Activated CD4-positive, alpha-beta T cell treated with anti-CD3 and anti-CD28 coated beads, Interleukin-2, Interleukin-4, amounts not matched to agents 100 ng/mL and 50 ng/mL, durations not matched to agents 16 hours and 8 hours (primary cell): Measurements from ENCODE around the gene EMSY.
A peak's percentile ranks its signal among the peaks of the same experiment; 100 is the strongest.
"Not testable (repeated sequence)": the region's sequence is repeated elsewhere in the genome, so short reads cannot be mapped to it uniquely, and the experiment has no call there.

ENCODE experiments used
- DNase-seq: peaks from one replicate; pipeline ENCODE4 v3.0.0-alpha.2; 2020; ENCODE audit warnings: low spot score

EMSY gene, protein sequence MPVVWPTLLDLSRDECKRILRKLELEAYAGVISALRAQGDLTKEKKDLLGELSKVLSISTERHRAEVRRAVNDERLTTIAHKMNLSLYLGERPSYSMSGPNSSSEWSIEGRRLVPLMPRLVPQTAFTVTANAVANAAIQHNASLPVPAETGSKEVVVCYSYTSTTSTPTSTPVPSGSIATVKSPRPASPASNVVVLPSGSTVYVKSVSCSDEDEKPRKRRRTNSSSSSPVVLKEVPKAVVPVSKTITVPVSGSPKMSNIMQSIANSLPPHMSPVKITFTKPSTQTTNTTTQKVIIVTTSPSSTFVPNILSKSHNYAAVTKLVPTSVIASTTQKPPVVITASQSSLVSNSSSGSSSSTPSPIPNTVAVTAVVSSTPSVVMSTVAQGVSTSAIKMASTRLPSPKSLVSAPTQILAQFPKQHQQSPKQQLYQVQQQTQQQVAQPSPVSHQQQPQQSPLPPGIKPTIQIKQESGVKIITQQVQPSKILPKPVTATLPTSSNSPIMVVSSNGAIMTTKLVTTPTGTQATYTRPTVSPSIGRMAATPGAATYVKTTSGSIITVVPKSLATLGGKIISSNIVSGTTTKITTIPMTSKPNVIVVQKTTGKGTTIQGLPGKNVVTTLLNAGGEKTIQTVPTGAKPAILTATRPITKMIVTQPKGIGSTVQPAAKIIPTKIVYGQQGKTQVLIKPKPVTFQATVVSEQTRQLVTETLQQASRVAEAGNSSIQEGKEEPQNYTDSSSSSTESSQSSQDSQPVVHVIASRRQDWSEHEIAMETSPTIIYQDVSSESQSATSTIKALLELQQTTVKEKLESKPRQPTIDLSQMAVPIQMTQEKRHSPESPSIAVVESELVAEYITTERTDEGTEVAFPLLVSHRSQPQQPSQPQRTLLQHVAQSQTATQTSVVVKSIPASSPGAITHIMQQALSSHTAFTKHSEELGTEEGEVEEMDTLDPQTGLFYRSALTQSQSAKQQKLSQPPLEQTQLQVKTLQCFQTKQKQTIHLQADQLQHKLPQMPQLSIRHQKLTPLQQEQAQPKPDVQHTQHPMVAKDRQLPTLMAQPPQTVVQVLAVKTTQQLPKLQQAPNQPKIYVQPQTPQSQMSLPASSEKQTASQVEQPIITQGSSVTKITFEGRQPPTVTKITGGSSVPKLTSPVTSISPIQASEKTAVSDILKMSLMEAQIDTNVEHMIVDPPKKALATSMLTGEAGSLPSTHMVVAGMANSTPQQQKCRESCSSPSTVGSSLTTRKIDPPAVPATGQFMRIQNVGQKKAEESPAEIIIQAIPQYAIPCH (N-terminal part only)

DNA sequence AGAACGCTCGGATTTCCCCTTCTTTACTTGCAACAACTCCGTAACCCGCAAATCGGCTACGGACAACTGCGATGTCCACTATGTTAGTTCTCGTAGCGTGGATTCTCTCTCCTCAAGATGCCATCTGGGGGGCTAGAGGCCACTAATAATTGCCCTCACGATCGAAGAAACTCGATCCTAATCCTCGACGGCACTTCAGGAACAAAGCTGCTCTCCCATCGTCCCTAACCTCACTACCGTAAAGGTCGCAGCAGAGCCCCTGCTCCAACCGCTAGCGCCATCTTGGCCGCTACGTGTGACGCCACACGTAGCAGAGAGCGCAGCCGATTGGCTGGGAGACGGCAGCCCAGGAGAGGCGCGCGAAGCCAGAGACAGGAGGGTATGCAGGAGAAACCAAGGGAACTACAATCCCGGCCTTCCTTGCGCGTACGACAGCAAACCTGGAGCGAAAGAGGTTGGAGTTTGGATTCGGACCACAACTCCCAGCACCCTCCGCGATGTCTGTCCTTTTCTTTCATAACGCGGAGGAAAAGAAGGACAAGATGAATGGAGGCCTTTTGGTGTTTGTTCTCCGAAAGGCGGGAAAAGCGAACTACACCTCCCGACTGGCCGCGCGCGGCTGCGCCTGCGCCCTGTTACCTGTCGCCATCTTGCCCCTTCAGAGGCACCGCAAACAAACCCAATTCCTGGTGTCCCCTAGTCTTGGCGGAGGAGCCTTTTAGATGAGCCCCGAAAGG, at the start of gene EMSY:
EMSY (plus strand) TSS at position 635 of the 737 bp plus-strand sequence. CDS start 1,921 bp downstream, outside the sequence.
- peak; percentile 96 for DNase-seq

DNA sequence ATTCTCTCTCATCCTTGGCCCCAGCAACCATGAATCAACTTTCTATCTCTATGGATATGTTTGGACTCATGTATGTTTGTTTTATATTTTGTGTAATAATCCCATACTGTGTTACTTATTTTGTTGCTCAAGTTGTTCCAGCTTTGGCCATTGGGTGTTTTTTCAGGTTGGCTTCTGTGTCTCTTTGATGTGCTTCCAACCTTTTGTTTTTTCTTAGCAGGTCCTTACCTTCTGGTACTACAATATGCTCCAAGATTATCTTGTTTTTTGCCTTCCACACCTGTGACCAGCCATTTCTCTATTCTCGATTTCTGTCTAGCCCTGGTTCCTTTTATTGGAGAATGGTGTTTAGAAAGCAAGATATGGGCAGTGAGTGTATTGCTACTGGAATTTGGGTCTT, 49.5 kb upstream of the EMSY start:
- DNase-seq: no peak

DNA sequence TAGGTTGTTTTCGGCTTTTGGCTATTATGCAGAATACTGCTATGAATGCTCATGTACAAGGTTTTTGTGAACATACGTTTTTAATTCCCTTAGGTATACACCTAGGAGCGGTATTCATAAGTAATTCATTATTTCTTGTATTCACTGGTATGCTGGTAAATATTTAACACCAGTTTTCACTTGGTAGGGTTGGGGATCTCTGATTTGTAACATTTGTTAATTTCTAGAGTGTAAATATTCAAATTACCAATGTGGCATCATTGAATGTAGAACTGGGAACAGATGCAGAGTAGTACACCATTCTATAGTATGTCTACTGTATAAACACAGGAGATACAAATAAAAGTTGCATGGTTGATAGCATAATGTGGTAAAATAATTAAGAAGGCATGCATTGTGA, 47.4 kb upstream of the EMSY start:
- DNase-seq: no peak

DNA sequence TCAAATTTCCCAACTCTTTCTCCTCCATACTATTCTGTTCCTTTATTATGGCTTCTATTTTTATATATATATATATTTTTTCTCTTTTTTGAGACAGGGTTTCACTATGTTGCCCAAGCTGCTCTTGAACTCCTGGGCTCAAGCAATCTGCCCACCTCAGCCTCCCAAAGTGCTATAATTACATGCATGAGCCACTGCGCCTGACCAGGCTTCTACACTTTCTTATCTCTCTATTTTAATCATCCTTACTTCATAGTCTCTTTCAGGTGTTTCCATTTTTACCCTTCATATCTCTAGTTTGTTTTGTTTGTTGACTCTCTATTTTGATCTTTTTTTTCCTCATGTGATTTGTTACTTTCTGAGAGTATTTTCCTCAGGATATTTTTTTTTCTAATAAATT, 43.9 kb upstream of the EMSY start:
- no peak for DNase-seq

DNA sequence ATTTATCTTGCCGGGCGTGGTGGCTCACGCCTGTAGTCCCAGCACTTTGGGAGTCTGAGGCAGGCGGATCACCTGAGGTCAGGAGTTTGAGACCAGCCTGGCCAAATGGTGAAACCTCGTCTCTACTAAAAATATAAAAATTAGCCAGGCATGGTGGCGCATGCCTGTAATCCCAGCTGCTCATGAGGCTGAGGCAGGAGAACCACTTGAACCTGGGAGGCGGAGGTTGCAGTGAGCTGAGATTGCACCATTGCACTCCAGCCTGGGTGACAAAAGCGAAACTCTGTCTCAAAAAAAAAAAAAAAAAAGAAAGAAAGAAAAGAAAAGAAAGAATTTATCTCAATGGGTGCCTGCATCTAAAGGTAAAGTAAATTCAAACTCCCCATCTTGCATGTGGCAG, 43.3 kb upstream of the EMSY start:
- DNase-seq: not testable (repeated sequence)

DNA sequence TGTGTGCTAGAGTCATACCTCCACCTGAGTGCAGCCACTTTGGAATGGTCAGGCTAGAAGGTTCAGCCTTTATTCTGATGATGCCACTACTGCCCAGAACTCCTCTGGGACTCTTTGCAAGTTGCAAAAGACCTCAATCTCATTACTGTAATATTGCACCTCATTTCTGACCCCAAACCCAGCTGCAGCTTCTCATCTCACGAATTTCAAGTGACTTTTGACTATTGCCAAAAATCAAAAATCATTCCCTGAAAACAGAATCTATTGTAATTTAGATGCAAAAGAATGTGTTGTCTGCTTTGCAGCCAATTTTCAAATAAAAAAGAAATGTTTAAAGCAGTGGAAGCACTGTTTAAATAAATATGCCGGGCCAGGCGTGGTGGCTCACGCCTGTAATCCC, 38.5 kb upstream of the EMSY start:
- DNase-seq: no peak

DNA sequence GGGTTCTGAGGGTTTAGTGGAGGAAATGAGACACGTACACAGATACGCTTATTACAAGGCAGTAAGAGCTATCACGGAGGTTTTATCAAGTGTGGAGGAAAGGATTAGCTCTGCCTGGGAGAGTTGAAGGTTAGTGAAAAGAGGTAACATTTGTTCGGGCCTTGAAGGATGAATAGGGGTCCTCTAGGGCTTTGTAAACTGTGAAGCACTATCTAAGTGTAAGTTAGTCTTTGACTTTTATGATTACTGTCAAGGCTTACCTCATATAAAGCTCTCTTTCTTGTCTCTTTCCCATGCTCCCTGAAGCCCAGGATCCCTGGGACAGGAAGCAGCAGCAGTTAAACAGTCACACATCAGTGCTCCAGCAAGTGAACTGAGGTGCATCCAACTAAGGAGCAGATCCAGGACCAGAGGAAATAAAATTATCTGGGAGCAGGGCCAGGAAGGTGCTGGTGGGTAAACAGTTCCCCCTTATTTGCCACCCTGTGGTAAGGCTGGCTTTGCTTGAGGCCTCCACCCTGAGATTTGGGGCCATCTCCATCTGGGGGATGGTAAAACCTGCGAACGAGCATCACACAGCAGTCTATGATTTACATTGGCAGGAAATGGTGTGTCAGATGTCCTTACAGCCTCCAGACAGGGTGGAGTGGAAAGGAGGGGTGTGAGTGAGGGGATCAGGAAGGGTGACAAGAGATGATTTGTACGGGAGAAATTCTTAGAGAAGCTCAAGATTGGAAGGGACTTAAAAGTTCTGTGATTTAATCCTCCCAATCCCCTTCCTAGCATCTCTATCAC, 36.5 kb upstream of the EMSY start:
- DNase-seq: no peak

DNA sequence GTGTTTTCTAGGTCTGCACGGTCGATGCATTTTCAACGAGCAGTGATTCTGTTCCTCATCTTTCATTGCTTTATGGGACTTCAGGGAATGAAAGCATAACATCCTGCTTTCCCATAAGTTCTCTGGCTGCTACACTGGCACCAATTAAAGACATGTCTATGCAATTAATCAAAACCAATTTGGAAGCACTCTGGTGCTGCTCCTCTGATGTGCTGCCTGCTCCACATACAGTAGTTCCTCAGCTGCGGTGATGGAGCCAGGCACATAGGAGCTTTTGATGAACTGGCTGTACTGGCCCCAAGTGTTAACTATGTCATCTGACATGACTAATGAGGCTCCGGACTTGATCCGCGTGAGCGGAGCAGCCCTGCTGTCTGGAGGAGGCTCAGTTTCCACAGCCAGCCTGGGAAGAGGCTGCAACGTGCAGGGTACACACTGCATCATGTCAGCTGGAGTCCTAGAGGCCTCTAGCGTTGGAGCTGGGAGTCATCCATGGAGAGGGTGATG, 33.9 kb upstream of the EMSY start:
- DNase-seq: no peak

DNA sequence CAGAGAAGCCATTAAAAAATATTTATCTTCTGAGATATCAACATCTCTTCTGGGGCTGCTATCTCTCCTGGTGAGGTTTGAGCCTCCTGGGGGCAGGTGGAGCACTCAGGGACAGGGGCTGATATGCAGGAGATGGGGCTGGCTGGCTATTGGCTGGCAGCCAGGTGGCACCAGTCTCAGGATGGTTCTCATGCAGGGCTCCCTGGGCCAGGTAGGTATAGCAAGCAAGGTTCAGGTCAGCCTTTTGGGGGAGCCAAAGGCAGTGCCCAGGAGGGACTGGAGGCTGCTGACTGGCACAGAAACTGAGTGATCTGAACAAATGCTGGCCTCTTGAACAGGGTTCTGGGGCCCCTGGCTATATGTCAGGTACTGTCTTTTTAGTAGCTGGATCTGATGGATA, 29.7 kb upstream of the EMSY start:
- DNase-seq: no peak

DNA sequence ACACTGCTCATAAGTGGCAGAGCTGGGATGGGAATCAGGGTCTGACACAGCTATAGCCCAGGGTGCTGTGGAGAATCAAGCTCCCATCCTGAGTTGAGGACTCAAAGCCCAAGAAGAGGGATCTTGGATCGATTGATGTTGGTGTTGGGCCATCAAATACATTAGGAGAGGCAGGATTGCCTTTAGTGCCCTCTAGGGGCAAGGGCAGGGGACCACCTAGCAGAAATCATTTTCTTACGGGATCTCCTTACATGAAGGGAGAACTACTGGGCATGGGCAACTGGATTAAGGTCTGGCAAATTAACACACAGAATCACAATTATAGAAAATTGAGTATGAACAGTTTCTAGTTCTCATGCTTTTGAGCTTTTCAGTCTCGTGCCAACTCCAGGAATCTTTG, 24.9 kb upstream of the EMSY start:
- no peak for DNase-seq

DNA sequence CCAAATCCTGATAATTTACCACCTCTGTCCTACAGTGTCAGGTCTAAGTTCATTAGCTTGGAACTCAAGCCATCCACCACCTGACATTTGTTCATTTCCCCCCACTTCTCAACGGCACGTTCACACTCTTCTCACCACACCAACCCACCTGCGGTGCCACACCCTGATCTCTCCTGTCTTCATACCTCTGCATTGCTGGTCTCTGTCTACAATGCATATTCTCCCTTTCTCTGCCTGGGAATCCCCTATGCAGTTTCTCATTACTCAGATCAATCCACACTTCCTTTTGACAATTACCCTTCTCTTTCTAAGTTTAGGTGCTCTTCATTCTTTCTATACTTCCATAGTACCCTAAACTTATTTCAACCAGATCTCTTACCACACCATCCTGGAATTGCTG, 20.4 kb upstream of the EMSY start:
- peak; percentile 43 for DNase-seq

DNA sequence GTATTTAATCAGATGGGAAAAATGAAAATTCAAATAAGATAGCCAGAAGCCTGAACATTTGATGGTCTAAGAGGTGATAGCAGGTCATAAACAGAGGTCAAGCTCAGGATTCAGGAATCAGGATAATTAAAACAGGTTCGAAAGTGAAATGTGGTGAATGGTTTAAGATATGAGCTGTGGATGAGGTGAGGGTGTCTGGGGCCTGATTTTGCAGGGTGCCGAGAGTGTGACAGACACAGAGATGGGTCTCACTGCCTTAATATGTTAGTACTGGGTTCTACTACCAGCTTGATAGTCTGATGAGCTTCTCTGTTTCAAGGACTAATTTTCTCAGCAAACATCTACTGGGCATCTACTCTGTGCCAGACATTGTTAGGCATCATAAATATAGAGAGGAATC, 19.9 kb upstream of the EMSY start:
- no peak for DNase-seq

DNA sequence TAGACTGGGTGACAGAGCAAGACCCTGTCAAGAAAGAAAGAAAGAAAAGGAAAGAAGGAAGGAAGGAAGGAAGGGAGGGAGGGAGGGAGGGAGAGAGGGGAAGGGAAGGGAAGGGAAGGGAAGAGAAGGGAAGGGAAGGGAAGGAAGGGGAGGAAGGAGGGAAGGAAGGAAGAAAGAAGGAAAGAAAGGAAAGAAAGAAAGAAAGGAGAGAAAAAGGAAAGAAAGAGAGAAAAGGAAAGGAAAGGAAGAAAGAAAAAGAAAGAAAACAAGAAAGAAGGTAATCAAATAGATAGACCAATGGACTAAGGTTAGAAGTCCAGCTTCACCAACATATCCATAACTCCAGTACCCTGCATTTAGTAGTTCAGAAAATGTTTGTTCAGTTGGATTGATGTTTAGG, 18.2 kb upstream of the EMSY start:
- no peak for DNase-seq

DNA sequence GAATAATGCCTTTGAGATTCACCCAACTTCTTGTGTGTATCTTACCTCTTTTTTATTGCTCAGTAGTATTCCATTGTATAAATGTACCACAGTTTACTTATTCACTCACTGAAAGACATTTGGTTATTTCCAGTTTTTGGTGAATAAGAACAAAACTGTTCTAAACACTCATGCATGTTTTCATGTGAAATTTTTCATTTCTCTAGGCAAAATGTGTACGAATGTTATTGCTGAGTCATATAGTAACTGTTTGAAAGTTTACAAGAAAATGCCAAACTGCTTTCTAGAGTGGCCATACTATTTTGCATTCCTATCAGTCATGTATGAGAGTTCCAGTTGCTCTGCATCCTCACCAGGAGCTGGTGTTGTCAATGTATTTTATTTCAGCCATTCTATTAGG, 8.8 kb upstream of the EMSY start:
- peak; percentile 29 for DNase-seq

DNA sequence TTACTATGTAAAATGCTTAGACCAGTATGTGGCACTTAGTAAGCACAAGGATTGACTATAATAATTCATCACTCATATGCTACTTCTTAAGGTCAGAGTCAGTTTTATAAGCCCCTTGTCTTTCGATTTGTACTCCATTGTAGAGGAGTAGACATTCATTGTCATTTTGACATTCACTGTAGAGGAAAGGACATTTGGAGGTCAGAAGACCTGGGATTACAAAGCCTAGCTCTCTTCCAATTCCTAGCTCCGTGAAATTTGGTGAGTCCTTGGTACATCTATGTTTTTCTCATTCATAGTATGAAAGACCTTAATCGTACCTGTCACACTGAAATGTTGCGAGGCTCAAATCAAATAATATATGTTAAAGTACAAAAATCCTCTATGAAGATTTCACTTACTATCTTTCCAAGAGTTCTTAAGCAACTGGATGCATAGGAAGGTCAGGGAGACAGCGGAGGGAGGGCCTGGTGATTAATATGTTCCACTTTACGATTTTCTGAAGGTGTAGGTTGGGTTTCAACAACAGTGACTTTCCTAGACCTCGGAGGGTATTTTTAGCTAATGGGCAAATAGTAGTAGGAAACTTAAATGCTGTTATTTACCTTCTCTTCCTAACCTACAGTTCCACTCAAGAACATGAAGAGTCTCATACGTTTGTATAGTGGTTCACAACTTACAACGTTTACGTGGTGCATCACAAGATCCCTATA, 1.4 kb upstream of the EMSY start:
- DNase-seq: peak; percentile 3

DNA sequence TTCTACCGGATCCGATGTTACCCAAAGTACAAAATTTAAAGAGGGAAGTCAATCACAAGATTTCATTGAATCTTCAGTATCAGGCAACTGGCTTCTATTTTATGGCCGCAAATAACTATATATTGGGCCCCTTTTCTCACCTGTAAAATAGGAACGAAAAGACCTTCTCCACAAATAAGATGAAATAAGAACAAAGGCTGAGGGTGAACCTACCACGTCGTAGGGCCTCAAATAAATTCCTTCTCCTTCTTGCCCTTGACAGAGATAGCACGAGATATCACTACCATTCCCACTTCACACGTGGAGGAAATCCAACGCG, 794 bp upstream of the EMSY start:
- no peak for DNase-seq

DNA sequence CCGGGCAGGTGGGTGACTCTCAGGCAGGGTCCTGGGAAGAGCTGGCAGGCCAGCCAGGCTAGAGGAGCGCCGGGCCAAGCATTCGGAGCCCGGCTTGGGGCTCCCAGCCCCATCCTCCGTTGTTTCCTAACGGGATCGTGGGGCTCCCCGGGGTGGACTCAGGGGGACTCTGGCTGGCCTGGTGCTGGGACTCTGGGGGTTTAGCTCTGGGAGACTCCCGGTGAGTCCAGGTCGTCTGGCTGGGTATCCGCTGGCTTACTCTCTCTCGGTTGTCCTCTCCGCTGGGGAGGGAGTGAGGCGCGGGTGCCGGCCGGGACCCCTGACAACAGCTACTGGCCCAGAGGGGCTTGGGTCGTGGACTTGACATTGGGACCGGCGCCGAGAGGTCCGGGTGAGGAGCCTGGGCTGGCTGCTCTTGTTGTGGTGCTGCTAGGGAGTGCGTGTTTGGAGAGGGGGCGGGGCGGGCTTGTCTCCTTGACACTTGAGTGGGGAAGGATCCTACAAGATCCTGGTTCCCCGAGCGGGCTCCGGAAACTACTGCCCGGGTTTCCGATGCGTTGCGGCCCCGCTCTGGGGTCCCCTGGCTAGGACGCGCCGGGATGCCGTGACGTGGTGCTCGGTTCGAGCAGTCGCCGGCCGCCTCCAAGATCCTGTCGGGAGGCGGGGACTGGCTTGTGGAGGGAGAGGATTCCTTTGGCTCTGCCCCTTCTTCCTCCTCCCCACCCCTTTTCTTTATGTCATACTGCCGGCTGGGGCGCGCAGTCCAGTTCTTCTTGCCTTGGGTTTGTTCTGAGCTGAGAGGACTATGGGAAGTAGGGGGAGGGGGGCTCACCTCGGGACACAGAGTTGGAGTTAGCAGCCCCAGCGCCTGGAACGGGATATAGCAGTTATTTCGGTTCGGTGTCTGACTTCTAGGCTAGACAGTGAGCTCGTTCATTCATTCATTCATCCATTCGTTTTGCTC, 585 bp downstream of the EMSY start:
- peak; percentile 63 for DNase-seq

DNA sequence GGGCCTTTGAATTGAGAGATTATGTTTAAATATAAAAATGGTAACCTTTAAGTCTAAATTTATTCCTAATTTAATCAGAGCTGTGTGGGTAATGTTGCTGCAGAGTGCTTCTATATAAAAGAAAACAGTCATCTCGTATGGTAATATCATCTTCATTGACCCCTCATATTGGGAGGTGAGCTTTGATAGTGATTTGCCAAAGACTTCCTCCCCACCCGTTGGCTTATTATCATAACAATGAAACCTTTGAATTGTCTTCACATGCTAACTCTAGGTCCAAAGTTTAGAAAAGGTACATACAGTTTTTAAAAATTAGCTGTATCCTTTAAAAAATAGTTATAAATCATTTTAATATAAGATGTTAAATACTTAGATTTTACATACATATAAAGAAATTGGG, 3.7 kb downstream of the EMSY start:
- DNase-seq: no peak

DNA sequence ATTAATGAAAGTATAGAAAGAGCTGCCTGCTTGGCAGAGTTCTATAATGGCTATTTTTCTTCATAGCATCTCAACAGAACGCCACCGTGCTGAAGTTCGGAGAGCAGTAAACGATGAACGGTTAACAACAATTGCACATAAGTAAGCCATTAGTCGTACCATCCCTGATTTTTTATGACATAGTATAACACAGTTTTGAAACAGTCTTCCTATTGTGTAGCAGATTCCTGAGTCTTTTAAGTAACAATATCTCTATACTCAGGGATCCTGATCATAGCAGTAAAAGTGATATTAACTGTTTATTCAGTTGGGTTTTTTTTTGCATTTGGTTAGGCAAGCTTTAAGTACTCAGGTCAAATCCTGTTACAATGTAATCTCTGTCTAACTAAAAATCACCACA, 8.4 kb downstream of the EMSY start:
- DNase-seq: no peak
